Measurements from ENCODE around the gene SPATA31D1.

SPATA31D1 gene

DNA sequence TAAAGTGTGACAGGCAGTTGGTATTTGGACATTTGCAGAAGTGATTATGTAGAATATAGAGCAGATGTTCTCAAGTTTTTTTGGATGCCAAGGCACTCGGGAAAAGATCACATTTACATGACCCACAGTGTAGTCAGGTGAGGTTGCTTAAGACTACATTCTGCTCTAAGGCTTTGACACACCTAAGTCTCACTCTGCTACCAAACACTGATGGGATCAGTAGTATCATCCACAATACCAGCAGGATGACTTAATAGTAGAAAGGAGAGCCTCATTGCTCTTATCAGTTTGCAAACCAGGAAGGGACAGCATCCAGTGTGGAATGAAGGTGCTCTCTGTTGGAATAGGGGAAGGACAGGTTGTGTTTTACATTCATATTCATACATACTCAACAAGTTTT, 2.5 kb upstream of the SPATA31D1 start:
- no peak overlapping the region for H3K4me3 ChIP-seq (ENCODE audit: low read length)
- no peak for DNase-seq (ENCODE audit: low read depth)
- TF ChIP-seq, protein P1, sequence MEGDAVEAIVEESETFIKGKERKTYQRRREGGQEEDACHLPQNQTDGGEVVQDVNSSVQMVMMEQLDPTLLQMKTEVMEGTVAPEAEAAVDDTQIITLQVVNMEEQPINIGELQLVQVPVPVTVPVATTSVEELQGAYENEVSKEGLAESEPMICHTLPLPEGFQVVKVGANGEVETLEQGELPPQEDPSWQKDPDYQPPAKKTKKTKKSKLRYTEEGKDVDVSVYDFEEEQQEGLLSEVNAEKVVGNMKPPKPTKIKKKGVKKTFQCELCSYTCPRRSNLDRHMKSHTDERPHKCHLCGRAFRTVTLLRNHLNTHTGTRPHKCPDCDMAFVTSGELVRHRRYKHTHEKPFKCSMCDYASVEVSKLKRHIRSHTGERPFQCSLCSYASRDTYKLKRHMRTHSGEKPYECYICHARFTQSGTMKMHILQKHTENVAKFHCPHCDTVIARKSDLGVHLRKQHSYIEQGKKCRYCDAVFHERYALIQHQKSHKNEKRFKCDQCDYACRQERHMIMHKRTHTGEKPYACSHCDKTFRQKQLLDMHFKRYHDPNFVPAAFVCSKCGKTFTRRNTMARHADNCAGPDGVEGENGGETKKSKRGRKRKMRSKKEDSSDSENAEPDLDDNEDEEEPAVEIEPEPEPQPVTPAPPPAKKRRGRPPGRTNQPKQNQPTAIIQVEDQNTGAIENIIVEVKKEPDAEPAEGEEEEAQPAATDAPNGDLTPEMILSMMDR (conservative IDR thresholded peaks at IDR 0.05; ENCODE audit: low read depth, low read length), result no peak

DNA sequence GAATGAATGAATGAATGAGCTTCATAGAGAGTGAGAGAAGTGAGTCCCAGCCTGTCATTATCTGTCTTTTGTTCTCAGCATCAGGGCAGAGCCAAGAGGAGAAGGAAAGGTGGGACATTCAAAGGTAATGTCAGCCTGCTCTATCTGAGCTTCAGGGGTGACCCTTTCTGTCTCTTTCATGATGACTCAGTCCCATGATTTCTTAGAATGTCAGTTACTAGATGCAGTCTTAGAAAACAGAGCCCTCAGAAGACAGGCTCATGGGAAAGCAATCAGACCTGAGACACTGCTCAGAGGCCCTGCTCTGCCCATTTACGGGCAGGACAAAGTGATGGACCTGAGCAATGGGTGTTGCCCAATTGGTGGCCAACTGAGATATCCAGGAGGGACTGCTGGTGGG, 1.1 kb downstream of the SPATA31D1 start:
- DNase-seq (ENCODE audit: low read depth), result no peak
- TF ChIP-seq, protein P1 (conservative IDR thresholded peaks at IDR 0.05; ENCODE audit: low read depth, low read length), result no peak

DNA sequence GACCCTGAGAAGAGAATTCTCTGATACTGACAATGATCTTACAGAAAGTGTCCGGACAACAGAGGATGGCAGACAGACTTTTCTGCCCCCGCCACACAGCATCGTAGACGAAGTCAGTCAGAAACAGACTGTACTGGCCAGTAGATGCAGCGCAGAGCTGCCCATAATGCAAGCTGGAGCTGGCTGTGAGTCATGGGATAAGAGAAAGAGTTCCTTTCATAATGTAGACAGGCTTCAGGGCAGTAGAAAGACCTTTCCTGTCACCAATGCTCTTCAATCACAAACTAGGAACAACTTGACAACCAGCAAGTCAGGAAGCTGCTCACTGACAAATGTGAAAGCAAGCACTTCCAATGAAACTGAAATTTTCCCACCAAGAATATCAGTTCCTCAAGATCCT, 5.1 kb downstream of the SPATA31D1 start:
- DNase-seq (ENCODE audit: low read depth), result no peak
- TF ChIP-seq, protein P1 (conservative IDR thresholded peaks at IDR 0.05; ENCODE audit: low read depth, low read length), result no peak
- no peak overlapping the region for H3K4me3 ChIP-seq (ENCODE audit: low read length)

More for the DNA sequence above, 1.1 kb downstream of the SPATA31D1 start:
- no peak overlapping the region for H3K4me3 ChIP-seq (ENCODE audit: low read length)

DNA sequence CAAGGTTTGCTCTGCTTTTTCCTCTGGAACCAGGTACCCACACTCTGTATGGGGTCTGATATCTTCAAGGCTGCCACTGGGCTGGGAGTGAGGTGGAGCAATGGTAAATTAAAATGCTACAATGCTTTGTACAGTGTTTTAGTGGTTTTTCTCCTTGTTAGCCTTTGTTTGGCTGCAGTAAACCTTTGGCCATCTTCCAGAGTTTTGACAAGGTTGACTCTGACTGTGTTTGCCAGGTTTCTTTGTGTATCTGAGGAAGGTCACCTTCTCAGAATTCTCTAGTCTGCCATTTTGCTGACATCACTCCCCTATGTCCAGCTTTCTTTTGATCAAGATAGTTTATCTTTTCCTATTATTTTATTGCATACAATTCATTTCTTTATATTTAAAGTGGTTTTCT, 11.2 kb downstream of the SPATA31D1 start:
- TF ChIP-seq, protein P1 (conservative IDR thresholded peaks at IDR 0.05; ENCODE audit: low read depth, low read length), result no peak
- DNase-seq (ENCODE audit: low read depth), result peak; percentile 28
- no peak overlapping the region for H3K4me3 ChIP-seq (ENCODE audit: low read length)

DNA sequence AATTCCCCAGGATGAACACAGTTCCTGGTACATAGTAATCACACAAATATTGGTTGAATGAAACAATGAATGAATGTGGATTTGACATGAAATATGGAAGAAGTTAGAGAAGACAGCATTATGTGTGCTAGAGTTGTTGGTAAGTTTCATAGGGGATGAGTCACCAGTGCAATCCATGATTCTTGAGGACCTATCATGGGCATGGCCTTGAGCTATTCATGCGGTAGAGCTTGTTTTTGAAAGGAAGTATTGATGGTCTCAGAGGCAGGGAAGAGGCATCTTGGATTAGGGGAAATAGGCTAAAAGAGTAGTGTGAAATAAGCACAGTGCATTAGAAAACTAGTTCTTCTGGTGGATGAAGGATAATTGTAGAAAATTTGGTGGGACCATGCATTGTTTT, 22.1 kb downstream of the SPATA31D1 start:
- DNase-seq (ENCODE audit: low read depth), result no peak
- TF ChIP-seq, protein P1 (conservative IDR thresholded peaks at IDR 0.05; ENCODE audit: low read depth, low read length), result no peak
- no peak overlapping the region for H3K4me3 ChIP-seq (ENCODE audit: low read length)

DNA sequence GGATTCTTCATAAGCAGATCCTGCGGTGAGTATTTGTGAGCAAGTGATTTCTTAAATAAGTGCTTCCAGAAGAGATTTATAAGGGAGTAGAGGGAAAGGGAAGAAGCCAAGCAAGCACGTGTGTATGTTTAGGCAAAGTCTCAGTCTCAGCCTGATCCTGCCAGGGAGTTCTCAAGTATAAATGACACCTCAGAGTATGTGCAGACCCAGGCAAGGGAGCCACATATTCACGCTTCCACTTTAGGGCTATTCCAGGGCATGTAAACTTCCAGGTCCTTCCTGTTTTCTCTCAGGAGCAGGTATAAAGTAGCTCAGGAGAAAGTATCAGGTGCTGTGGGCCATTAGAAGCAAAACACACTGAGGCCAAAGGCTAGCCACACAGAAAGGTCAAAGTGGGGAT, 22.6 kb downstream of the SPATA31D1 start:
- DNase-seq (ENCODE audit: low read depth), result no peak
- TF ChIP-seq, protein P1 (conservative IDR thresholded peaks at IDR 0.05; ENCODE audit: low read depth, low read length), result no peak
- H3K4me3 ChIP-seq (ENCODE audit: low read length), result no peak overlapping the region

DNA sequence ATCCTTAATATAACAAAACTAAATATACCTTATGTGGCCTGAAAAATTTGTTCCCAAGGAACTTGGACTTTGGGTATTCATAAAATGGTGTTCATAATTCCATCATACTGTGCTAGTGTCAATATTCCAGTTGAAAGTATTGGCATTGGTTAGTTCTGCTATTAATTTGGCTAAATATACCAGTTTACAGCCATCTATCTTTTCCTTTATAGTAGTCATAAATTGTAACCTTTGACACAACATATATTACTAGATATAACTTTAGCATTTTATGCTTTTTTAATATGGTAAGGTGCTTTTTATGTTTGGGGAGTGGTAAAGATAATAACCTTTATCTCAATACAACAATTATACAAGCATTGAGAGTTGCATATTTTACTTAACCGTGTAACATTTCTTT, 23.7 kb downstream of the SPATA31D1 start:
- no peak overlapping the region for H3K4me3 ChIP-seq (ENCODE audit: low read length)
- DNase-seq (ENCODE audit: low read depth), result no peak
- TF ChIP-seq, protein P1 (conservative IDR thresholded peaks at IDR 0.05; ENCODE audit: low read depth, low read length), result no peak
